ENCODE data around the gene MANSC1.

DNA sequence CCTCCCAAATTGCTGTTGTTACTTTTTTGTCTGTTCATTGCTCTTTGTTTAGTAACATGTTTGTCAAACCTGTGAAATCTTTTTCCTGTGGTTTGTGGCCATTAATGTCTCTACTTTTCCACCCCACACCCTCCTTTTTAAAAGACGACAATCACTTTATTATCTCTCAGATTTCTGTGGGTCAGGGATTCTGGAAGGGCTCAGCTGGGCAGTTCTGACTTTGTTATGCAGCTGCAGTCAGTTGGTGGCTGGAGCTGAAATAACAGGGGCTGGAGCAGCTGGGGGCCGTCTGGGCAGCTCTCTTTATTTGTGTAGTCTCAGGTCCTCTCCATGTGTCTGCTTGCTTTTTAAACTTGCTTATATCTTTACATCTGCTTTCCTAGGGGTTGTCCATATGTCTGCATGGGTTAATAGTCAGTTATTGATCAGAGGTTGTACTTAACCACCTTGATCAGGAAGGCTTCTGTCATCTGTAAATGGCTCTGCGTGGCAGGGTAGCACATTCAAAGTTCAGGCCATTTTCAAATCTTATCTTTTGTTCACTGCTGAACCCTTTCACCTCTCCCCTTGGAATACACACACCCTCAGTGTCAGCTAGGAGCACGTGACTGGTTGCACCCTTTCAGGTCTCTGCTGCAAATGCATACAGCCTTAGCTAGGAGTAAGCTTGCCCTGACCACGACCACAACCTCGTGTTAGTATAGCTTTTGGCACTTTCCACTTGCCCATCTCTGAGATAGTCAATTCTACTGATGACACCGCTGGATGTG, 34.7 kb upstream of the MANSC1 start:
- TF ChIP-seq CTCF (IDR thresholded peaks at IDR 0.05) (no peak), POLR2A (IDR thresholded peaks at IDR 0.05) (no peak), EP300 (IDR thresholded peaks at IDR 0.05) (no peak), POLR2AphosphoS5 (IDR thresholded peaks at IDR 0.05) (no peak)

All from sigmoid colon (tissue), 4 donors.